K562 (cell line): ENCODE measurements around the gene ZBTB20. TPM values are rescaled to one million over a fixed set of nuclear protein-coding genes. Genes with fewer than 3 reads are reported as not detected.

ENCODE experiments used
- ATAC-seq: fragments of 200-7000 bp; cut with Tn5 transposase; 3 replicates; pipeline ENCODE4 v1.9.1; 2020; ENCODE audit warnings: moderate library complexity
- BruUV-seq: library from RNA; stranded (reverse); fragments of 400-500 nt; replicated peaks from 2 replicates; lab custom pipeline; 2021; lab: Mats Ljungman, UMichigan
- CTCF ChIA-PET: fragments of 300-600 bp; formaldehyde crosslinking; extraction: SDS; loops from one replicate; lab custom pipeline; 2021; ENCODE audit warnings: low intra/inter-chr PET ratio; lab: Yijun Ruan, JAX
- POLR2A ChIA-PET: fragments of 300-600, 350-650 bp; sonication (Branson Sonifier 250); formaldehyde crosslinking; extraction: SDS; loops from one replicate; lab custom pipeline; 2021; ENCODE audit warnings: antibody characterized with exemption, inconsistent platforms; lab: Yijun Ruan, JAX
- DNase-seq, 4 experiments: peaks; one replicate each; pipeline versions ENCODE4 v3.0.0 to v3.0.0-alpha.2; 2011 to 2018; ENCODE audit warnings: low spot score in 3 of 4, mixed read lengths in 3 of 4; ENCODE audit errors: extremely low read depth in 1 of 4
- FAIRE-seq: peaks from 2 replicates; lab custom pipeline; 2011; peaks lifted over from hg19 to GRCh38; lab: Jason Lieb, UNC
- H2AFZ ChIP-seq: 2 replicates; pipeline ENCODE4 v1.6.0; 2011; ENCODE audit warnings: low read depth, low read length, control low read depth, inconsistent platforms
- H3K27ac ChIP-seq: fragments of 200-600 bp; 3 replicates; pipeline ENCODE4 v1.8.0; 2011; ENCODE audit warnings: low read depth, mild to moderate bottlenecking, control low read depth, inconsistent platforms, low read length, moderate library complexity, mixed read lengths; ENCODE audit errors: extremely low read depth
- H3K27me3 ChIP-seq, 2 experiments: fragments of 300-600 bp in 1 of 2; 2 replicates in 1 of 2; 3 replicates in 1 of 2; pipeline versions ENCODE4 v1.6.0 to v1.8.0; 2011; ENCODE audit warnings: inconsistent platforms in 2 of 2, low read length in 2 of 2, mild to moderate bottlenecking in 1 of 2, mixed read lengths in 1 of 2, moderate library complexity in 1 of 2; ENCODE audit not compliant: control insufficient read depth in 2 of 2, insufficient read depth in 2 of 2
- H3K36me3 ChIP-seq: fragments of 300-600 bp; 3 replicates; pipeline ENCODE4 v1.8.0; 2011; ENCODE audit warnings: mild to moderate bottlenecking, low read length, inconsistent platforms; ENCODE audit not compliant: control insufficient read depth, insufficient read depth
- H3K4me1 ChIP-seq, 2 experiments: fragments of 200-600 bp in 1 of 2; replicated peaks in 1 of 2; 2 replicates in 1 of 2; 3 replicates in 1 of 2; pipeline versions ENCODE4 v1.5.1 to v1.8.0; 2011; ENCODE audit warnings: inconsistent platforms in 2 of 2, low read length in 2 of 2, mild to moderate bottlenecking in 1 of 2, mixed read lengths in 1 of 2, moderate library complexity in 1 of 2; ENCODE audit not compliant: control insufficient read depth in 2 of 2, insufficient read depth in 2 of 2
- H3K4me2 ChIP-seq: 2 replicates; pipeline ENCODE4 v1.6.1; 2011; ENCODE audit warnings: low read length, control low read depth, inconsistent platforms, mixed read lengths; ENCODE audit not compliant: insufficient read depth
- H3K4me3 ChIP-seq: fragments of 200-600 bp; sonication (generic), shearing (Covaris generic); 2 replicates; pipeline ENCODE4 v1.5.1; 2016; ENCODE audit warnings: control low read depth, inconsistent platforms
- H3K79me2 ChIP-seq: fragments of 200-600 bp; 3 replicates; pipeline ENCODE4 v1.8.0; 2011; ENCODE audit warnings: low read length, inconsistent platforms; ENCODE audit not compliant: control insufficient read depth, insufficient read depth
- H3K9ac ChIP-seq, 2 experiments: 2 replicates each; pipeline versions ENCODE4 v1.6.0 to v1.6.1; 2011; ENCODE audit warnings: low read depth in 2 of 2, low read length in 2 of 2, control low read depth in 1 of 2, inconsistent platforms in 1 of 2, mild to moderate bottlenecking in 1 of 2, mixed read lengths in 1 of 2; ENCODE audit not compliant: insufficient read depth in 1 of 2
- H3K9me1 ChIP-seq: one replicate; pipeline ENCODE4 v1.6.0; 2011; ENCODE audit warnings: inconsistent platforms, mild to moderate bottlenecking, low read length, moderate library complexity; ENCODE audit not compliant: control insufficient read depth, insufficient read depth
- H3K9me3 ChIP-seq: replicated peaks from 2 replicates; pipeline ENCODE4 v1.5.1; 2011; ENCODE audit warnings: low read depth, low read length, inconsistent platforms; ENCODE audit not compliant: control insufficient read depth, insufficient read depth
- H4K20me1 ChIP-seq: replicated peaks from 2 replicates; pipeline ENCODE4 v1.6.1; 2011; ENCODE audit warnings: low read length, inconsistent platforms, mixed read lengths; ENCODE audit not compliant: control insufficient read depth, insufficient read depth
- CBX1 ChIP-seq: sonication (generic); IDR thresholded peaks from 2 replicates; pipeline ENCODE4 v1.6.1; 2016; ENCODE audit warnings: antibody characterized with exemption, low read depth, mild to moderate bottlenecking
- CREB1 ChIP-seq, 2 experiments: sonication (generic) in 1 of 2; formaldehyde crosslinking in 1 of 2; IDR thresholded peaks; 2 replicates each; pipeline versions ENCODE4 v1.6.1 to v1.8.0; 2012 to 2022; ENCODE audit warnings: inconsistent platforms in 1 of 2, mild to moderate bottlenecking in 1 of 2, missing genetic modification reagents in 1 of 2, moderate library complexity in 1 of 2
- FOXP1 ChIP-seq: sonication (generic); formaldehyde crosslinking; IDR thresholded peaks from 2 replicates; pipeline ENCODE4 v1.8.0; 2022; ENCODE audit warnings: mild to moderate bottlenecking, missing genetic modification reagents
- HDAC1 ChIP-seq, 2 experiments: fragments of 450-650 bp; IDR thresholded peaks; 2 replicates each; pipeline ENCODE4 v1.6.1; 2016 to 2017; ENCODE audit warnings: inconsistent platforms in 1 of 2, mild to moderate bottlenecking in 1 of 2, moderate library complexity in 1 of 2
- HLTF ChIP-seq: fragments of 450-650 bp; IDR thresholded peaks from 2 replicates; pipeline ENCODE4 v1.6.1; 2016
- LARP7 ChIP-seq: fragments of 450-650 bp; IDR thresholded peaks from 2 replicates; pipeline ENCODE4 v1.6.1; 2016
- NR2C1 ChIP-seq, 2 experiments: fragments of 450-650 bp; IDR thresholded peaks; 2 replicates each; pipeline ENCODE4 v1.6.1; 2017; ENCODE audit warnings: mild to moderate bottlenecking in 2 of 2, antibody characterized with exemption in 1 of 2, inconsistent platforms in 1 of 2, missing compliant biosample characterization in 1 of 2, missing genetic modification characterization in 1 of 2
- NRF1 ChIP-seq, 2 experiments: fragments of 450-650 bp; IDR thresholded peaks in 1 of 2; conservative IDR thresholded peaks in 1 of 2; 2 replicates each; pipeline ENCODE4 v1.6.1; 2014; ENCODE audit warnings: mild to moderate bottlenecking in 2 of 2
- RNF2 ChIP-seq: sonication (generic); IDR thresholded peaks from 2 replicates; pipeline ENCODE4 v1.6.1; 2016
- RUNX1 ChIP-seq: sonication (generic); IDR thresholded peaks from 2 replicates; pipeline ENCODE4 v1.6.1; 2016; ENCODE audit warnings: antibody characterized with exemption, low read depth
- SIX5 ChIP-seq, 2 experiments: IDR thresholded peaks; 2 replicates each; pipeline ENCODE4 v1.6.1; 2011; ENCODE audit warnings: low read length in 2 of 2, borderline replicate concordance in 1 of 2, low read depth in 1 of 2, mild to moderate bottlenecking in 1 of 2, moderate library complexity in 1 of 2; ENCODE audit not compliant: insufficient read depth in 1 of 2
- ZNF143 ChIP-seq: sonication (generic); formaldehyde crosslinking; IDR thresholded peaks from 2 replicates; pipeline ENCODE4 v1.9.0; 2022; ENCODE audit warnings: mild to moderate bottlenecking, missing genetic modification reagents
- ZNF239 ChIP-seq: fragments of 250-450 bp; sonication (Bioruptor Pico); IDR thresholded peaks from 2 replicates; pipeline ENCODE4 v1.4.0; 2020; ENCODE audit warnings: mild to moderate bottlenecking
- ZNF551 ChIP-seq: fragments of 250-450 bp; sonication (Bioruptor Pico); IDR thresholded peaks from 2 replicates; pipeline ENCODE4 v1.5.0; 2021; ENCODE audit warnings: mild to moderate bottlenecking, moderate library complexity
- WGBS: fragments of 100-300 bp; shearing (Covaris generic); methylation state at CpG from one replicate; pipeline ENCODE4 v1.1.6; 2016; ENCODE audit warnings: low coverage, mixed read lengths; ENCODE audit not compliant: insufficient coverage; ENCODE audit errors: missing lambda C conversion rate; 5-methylcytosine and 5-hydroxymethylcytosine counted together
- in situ Hi-C: fragments of 300-500 bp; cut with MboI; formaldehyde crosslinking; loops from 4 replicates; pipeline ENCODE4 v1.15.0; 2018; ENCODE audit warnings: inconsistent platforms, mixed read lengths
- intact Hi-C: fragments of 100-400 bp; cut with micrococcal nuclease; formaldehyde crosslinking; loops from 2 replicates; pipeline ENCODE4 v1.14.2; 2022
- polyA plus RNA-seq, 8 experiments: library from polyadenylated mRNA; depleted of rRNA in 4 of 8; stranded (reverse) in 5 of 8; unstranded in 3 of 8; fragments of >200 nt; fragmentation: Nextera tagmentation in 2 of 8; fragmentation: Illumina TruSeq in 1 of 8; extraction: Ambion mirVana in 2 of 8; extraction: Trizol in 1 of 8; gene quantifications; 2 replicates each; pipeline versions ENCODE4 v1.2.1 to v1.2.3, GENCODE V29; 2011 to 2014; ENCODE audit warnings: inconsistent platforms in 1 of 8, missing spikeins in 1 of 8
- total RNA-seq, 7 experiments: library from RNA; depleted of rRNA in 6 of 7; stranded (reverse); fragments of >200 nt in 6 of 7; fragmentation: Illumina TruSeq in 2 of 7; extraction: Trizol in 2 of 7; gene quantifications; 2 replicates each; pipeline versions ENCODE4 v1.2.1 to v1.2.3, GENCODE V29; 2011 to 2021; ENCODE audit warnings: low replicate concordance in 1 of 7
- TF ChIP-seq, protein P1 (sequence below): fragments of 250-450 bp; sonication (Bioruptor Pico); IDR thresholded peaks from 2 replicates; pipeline ENCODE4 v1.4.0; 2020
- TF ChIP-seq, protein P2 (sequence below): IDR thresholded peaks from 2 replicates; pipeline ENCODE4 v1.6.1; 2011; ENCODE audit not compliant: insufficient read length; ENCODE audit errors: extremely low read depth

The ZBTB20 gene
- total and polyA plus RNA-seq, 9 of the 15 experiments (the other 6 are each of a cell fraction or from before 2014, with no cell fraction given): 0.17 to 1.7 (median 0.45) TPM

DNA sequence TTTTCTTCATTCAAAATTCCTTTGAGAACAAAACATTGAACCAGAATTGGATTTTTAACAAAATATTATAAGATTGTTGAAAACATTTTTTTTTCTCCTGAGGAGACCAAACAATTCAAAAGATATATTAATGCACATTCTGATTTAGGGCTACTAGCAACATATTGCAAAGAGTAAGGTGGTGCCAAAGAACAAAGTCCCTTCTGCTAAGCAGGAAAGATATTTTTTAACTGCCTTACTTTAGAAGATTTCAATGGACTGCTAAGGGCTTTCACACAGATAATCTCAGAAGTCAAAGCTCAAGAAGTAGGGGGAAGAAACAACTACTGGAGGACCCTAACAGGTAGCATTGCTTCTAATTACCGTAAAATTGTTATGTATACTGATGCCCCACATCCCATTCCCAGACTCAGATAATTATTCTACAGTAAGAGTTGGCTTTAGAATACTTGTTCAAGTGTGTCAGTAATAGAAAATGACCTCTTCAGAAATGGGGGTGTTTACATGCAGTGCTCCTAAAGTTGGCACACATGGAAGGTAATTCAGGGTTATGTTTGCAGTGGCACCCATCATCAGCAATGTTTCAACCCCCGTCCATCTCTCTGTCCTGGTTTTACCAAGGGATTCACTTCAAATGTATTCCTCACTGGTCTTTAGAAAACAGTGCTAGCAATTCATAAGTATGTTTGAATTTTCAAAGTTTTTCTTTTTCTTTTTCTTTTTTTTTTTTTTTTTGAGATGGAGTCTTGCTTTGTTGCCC lies 354.7 kb downstream of the ZBTB20 start:
- intact Hi-C loops: no loop called here
- no peak overlapping the region for H3K27ac ChIP-seq
- ChIA-PET POLR2A (no interaction called here), CTCF (no interaction called here)
- no peaks in the 10 kb centered on the region for H3K27me3 ChIP-seq
- H4K20me1 ChIP-seq: no peaks in the 10 kb centered on the region
- no peak overlapping the region for H3K4me2 ChIP-seq
- in situ Hi-C loops: no loop called here
- no peak for FAIRE-seq
- TF ChIP-seq ZNF239 (CRISPR knock-in tag) (no peak), NRF1 (conservative IDR thresholded peaks at IDR 0.05 in 1 of 2, IDR thresholded peaks at IDR 0.05 in 1 of 2) (no peak), ZNF551 (CRISPR knock-in tag) (no peak), ZNF143 (CRISPR knock-in tag) (no peak), NR2C1 (IDR thresholded peaks at IDR 0.05) (no peak), NR2C1 (tag; IDR thresholded peaks at IDR 0.05) (no peak), LARP7 (no peak), CREB1 (IDR thresholded peaks at IDR 0.05) (no peak), CREB1 (CRISPR knock-in tag; IDR thresholded peaks at IDR 0.05) (no peak), HDAC1 (IDR thresholded peaks at IDR 0.05) (no peak), RNF2 (no peak), SIX5 (IDR thresholded peaks at IDR 0.05; ENCODE audit: borderline replicate concordance in 1 of 2, insufficient read depth in 1 of 2, low read depth in 1 of 2, low read length in 2 of 2) (no peak), HLTF (no peak), RUNX1 (no peak), FOXP1 (no peak), CBX1 (no peak)
- TF ChIP-seq, protein P1, sequence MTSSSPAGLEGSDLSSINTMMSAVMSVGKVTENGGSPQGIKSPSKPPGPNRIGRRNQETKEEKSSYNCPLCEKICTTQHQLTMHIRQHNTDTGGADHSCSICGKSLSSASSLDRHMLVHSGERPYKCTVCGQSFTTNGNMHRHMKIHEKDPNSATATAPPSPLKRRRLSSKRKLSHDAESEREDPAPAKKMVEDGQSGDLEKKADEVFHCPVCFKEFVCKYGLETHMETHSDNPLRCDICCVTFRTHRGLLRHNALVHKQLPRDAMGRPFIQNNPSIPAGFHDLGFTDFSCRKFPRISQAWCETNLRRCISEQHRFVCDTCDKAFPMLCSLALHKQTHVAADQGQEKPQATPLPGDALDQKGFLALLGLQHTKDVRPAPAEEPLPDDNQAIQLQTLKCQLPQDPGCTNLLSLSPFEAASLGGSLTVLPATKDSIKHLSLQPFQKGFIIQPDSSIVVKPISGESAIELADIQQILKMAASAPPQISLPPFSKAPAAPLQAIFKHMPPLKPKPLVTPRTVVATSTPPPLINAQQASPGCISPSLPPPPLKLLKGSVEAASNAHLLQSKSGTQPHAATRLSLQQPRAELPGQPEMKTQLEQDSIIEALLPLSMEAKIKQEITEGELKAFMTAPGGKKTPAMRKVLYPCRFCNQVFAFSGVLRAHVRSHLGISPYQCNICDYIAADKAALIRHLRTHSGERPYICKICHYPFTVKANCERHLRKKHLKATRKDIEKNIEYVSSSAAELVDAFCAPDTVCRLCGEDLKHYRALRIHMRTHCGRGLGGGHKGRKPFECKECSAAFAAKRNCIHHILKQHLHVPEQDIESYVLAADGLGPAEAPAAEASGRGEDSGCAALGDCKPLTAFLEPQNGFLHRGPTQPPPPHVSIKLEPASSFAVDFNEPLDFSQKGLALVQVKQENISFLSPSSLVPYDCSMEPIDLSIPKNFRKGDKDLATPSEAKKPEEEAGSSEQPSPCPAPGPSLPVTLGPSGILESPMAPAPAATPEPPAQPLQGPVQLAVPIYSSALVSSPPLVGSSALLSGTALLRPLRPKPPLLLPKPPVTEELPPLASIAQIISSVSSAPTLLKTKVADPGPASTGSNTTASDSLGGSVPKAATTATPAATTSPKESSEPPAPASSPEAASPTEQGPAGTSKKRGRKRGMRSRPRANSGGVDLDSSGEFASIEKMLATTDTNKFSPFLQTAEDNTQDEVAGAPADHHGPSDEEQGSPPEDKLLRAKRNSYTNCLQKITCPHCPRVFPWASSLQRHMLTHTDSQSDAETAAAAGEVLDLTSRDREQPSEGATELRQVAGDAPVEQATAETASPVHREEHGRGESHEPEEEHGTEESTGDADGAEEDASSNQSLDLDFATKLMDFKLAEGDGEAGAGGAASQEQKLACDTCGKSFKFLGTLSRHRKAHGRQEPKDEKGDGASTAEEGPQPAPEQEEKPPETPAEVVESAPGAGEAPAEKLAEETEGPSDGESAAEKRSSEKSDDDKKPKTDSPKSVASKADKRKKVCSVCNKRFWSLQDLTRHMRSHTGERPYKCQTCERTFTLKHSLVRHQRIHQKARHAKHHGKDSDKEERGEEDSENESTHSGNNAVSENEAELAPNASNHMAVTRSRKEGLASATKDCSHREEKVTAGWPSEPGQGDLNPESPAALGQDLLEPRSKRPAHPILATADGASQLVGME (CRISPR knock-in tag): no peak
- TF ChIP-seq, protein P2, sequence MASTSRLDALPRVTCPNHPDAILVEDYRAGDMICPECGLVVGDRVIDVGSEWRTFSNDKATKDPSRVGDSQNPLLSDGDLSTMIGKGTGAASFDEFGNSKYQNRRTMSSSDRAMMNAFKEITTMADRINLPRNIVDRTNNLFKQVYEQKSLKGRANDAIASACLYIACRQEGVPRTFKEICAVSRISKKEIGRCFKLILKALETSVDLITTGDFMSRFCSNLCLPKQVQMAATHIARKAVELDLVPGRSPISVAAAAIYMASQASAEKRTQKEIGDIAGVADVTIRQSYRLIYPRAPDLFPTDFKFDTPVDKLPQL: no peak
- H3K9me1 ChIP-seq: no peaks in the 10 kb centered on the region
- BruUV-seq: no TSS peak
- H3K4me3 ChIP-seq: no peak overlapping the region
- no peaks in the 10 kb centered on the region for H3K79me2 ChIP-seq
- ATAC-seq: no peak
- no peak overlapping the region for H2AFZ ChIP-seq
- no peaks in the 10 kb centered on the region for H3K36me3 ChIP-seq
- no peaks in the 10 kb centered on the region for H3K9me3 ChIP-seq
- no peak overlapping the region for H3K9ac ChIP-seq
- 23% methylated on average over 2 of the region's 2 CpGs for WGBS
- no peak for DNase-seq
- H3K4me1 ChIP-seq: no peaks in the 10 kb centered on the region
